Astrocyte of the spinal cord (primary cell): ENCODE measurements around the gene STARD9.

Experiments used
- DNase-seq: peaks from one replicate; pipeline ENCODE4 v3.0.0; 2011; ENCODE audit warnings: low read depth, low spot score
- H3K4me3 ChIP-seq: 2 replicates; pipeline ENCODE4 v1.5.1; 2011; ENCODE audit warnings: low read depth, mild to moderate bottlenecking, low read length, moderate library complexity
- CTCF ChIP-seq: IDR thresholded peaks from 2 replicates; pipeline ENCODE4 v1.5.1; 2012; ENCODE audit warnings: low read depth, mild to moderate bottlenecking, low read length, inconsistent platforms
- in situ Hi-C: cut with HindIII; loops from 2 replicates; pipeline ENCODE4 v1.10.0; 2017; ENCODE audit warnings: low sequenced_read_pairs

The STARD9 gene

GRCh38 chr15:42692997-42693396, 117.6 kb downstream of the STARD9 start:
- in situ Hi-C loops, result no loop called here
- TF ChIP-seq CTCF, result no peak
- no peak overlapping the region for H3K4me3 ChIP-seq
- DNase-seq, result no peak

- DNase-seq, result no peak
- in situ Hi-C loops, result no loop called here
- no peak for TF ChIP-seq CTCF
- no peak overlapping the region for H3K4me3 ChIP-seq
Observed at GRCh38 chr15:42693496-42693895, 118.1 kb downstream of the STARD9 start.

GRCh38 chr15:42693942-42694341, 118.5 kb downstream of the STARD9 start:
- in situ Hi-C loops, result no loop called here
- DNase-seq, result no peak
- TF ChIP-seq CTCF, result no peak
- H3K4me3 ChIP-seq, result no peak overlapping the region

GRCh38 chr15:42694398-42694797, 119.0 kb downstream of the STARD9 start:
- no peak overlapping the region for H3K4me3 ChIP-seq
- in situ Hi-C loops, result no loop called here
- TF ChIP-seq CTCF, result no peak
- DNase-seq, result no peak

- in situ Hi-C loops, result no loop called here
- no peak for TF ChIP-seq CTCF
- no peak overlapping the region for H3K4me3 ChIP-seq
Observed at GRCh38 chr15:42695527-42696071, 120.2 kb downstream of the STARD9 start.

GRCh38 chr15:42696626-42697025, 121.2 kb downstream of the STARD9 start:
- H3K4me3 ChIP-seq, result no peak overlapping the region
- in situ Hi-C loops, result no loop called here
- no peak for TF ChIP-seq CTCF
- no peak for DNase-seq

More at GRCh38 chr15:42695527-42696071, 120.2 kb downstream of the STARD9 start:
- no peak for DNase-seq
